ENCODE measurements around the gene TGFB1I1.

TGFB1I1 gene

DNA sequence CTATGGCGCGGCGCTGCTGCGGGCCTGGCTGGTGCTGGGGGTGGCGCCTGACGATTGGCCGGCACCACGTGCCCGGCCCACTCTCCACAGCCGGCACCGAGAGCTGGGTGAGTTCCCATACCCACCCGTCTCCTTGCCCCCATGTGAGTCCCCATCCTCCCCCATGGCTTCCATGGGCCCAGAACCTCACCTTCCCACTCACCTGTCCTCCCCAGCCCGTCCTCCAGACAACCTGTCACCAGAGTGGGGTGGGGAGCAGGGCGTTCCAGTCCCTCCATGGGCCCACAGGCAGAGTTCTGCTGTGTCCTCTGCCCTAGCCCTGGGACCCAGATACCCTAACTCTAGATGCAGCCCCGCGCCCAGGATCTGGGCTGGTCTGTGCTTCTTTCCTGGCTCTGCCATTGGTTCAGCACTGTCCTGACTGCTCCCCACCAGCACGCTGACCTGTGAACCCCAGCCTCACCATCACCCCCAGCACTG, 7.1 kb upstream of the TGFB1I1 start:
- Histone ChIP-seq H2BK12ac (ENCODE audit: low read length in 2 of 2) (no peak overlapping the region), H3K27ac (ENCODE audit: low read length, poor library complexity, severe bottlenecking) (no peak overlapping the region), H3K9ac (ENCODE audit: low read length) (no peak overlapping the region), H2AK5ac (ENCODE audit: low read length, severe bottlenecking) (no peak overlapping the region), H3K4me2 (ENCODE audit: low read length, poor library complexity, severe bottlenecking) (no peak overlapping the region), H3K4me1 (ENCODE audit: control insufficient read depth, insufficient read depth, low read depth, low read length) (peaks cover 7% of the 10 kb centered on the region), H4K8ac (ENCODE audit: low read length) (no peak overlapping the region), H3K36me3 (ENCODE audit: control insufficient read depth in 1 of 2, insufficient read depth in 2 of 2, low read depth in 1 of 2, low read length in 2 of 2) (peaks cover 44 to 58% of the 10 kb centered on the region in 2 experiments), H3K4me3 (ENCODE audit: insufficient read depth in 1 of 2, low read depth in 1 of 2, low read length in 2 of 2) (no peak overlapping the region), H3K18ac (ENCODE audit: low read depth in 1 of 2, low read length in 2 of 2) (no peak overlapping the region), H3K27me3 (ENCODE audit: control insufficient read depth in 1 of 2, insufficient read depth in 1 of 2, low read length in 2 of 2) (no peaks in the 10 kb centered on the region), H2BK15ac (ENCODE audit: low read depth, poor library complexity, severe bottlenecking) (no peak overlapping the region), H3K14ac (ENCODE audit: low read length in 2 of 2) (no peak overlapping the region), H3K9me3 (ENCODE audit: control insufficient read depth, low read length) (no peaks in the 10 kb centered on the region), H3K23ac (ENCODE audit: low read length in 2 of 2) (no peak overlapping the region), H4K91ac (ENCODE audit: low read length) (peak overlapping the region; percentile 41), H3K4ac (ENCODE audit: low read depth in 1 of 2, low read length in 2 of 2) (no peak overlapping the region), H2BK120ac (ENCODE audit: low read depth, low read length) (no peak overlapping the region), H2AFZ (ENCODE audit: low read depth, low read length) (no peak overlapping the region), H2BK5ac (ENCODE audit: low read depth, low read length, poor library complexity, severe bottlenecking) (no peak overlapping the region), H3K79me1 (replicated peaks; ENCODE audit: low read length, poor library complexity, severe bottlenecking) (peaks cover 28% of the 10 kb centered on the region)
- 92% methylated on average over 17 of the region's 17 CpGs for WGBS
- DNase-seq, result no peak

DNA sequence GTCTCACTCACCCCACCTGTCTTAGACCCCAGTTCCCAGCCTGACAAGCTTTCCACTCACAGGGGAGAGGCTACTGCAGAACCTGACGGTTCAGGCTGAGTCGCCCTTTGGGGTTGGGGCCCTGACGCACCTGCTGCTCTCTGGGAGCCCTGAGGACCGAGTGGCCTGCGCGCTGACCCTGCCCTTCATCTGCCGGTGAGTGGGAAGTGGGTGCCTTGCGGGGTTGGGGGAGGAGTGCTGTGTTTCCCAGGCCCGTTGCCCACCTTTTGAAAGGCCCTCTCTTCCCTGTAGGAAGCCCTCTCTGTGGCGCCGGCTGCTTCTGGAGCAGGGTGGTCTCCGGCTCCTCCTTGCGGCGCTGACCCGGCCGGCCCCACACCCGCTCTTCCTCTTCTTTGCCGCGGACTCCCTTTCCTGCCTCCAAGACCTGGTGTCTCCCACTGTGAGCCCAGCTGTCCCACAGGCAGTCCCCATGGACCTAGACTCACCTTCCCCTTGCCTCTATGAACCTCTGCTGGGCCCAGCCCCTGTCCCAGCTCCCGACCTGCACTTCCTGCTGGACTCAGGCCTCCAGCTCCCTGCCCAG, 6.1 kb upstream of the TGFB1I1 start:
- no peak overlapping the region for H4K8ac ChIP-seq (ENCODE audit: low read length)
- H3K36me3 ChIP-seq (ENCODE audit: control insufficient read depth in 1 of 2, insufficient read depth in 2 of 2, low read depth in 1 of 2, low read length in 2 of 2), result peaks cover 44 to 58% of the 10 kb centered on the region in 2 experiments
- H2BK15ac ChIP-seq (ENCODE audit: low read depth, poor library complexity, severe bottlenecking), result no peak overlapping the region
- H3K27ac ChIP-seq (ENCODE audit: low read length, poor library complexity, severe bottlenecking), result no peak overlapping the region
- DNase-seq, result no peak
- peaks cover 5% of the 10 kb centered on the region for H3K4me1 ChIP-seq (ENCODE audit: control insufficient read depth, insufficient read depth, low read depth, low read length)
- no peak overlapping the region for H3K18ac ChIP-seq (ENCODE audit: low read depth in 1 of 2, low read length in 2 of 2)
- no peak overlapping the region for H3K4ac ChIP-seq (ENCODE audit: low read depth in 1 of 2, low read length in 2 of 2)
- no peak overlapping the region for H3K9ac ChIP-seq (ENCODE audit: low read length)
- H3K14ac ChIP-seq (ENCODE audit: low read length in 2 of 2), result no peak overlapping the region
- WGBS, result 96% methylated on average over 20 of the region's 20 CpGs
- H4K91ac ChIP-seq (ENCODE audit: low read length), result no peak overlapping the region
- no peak overlapping the region for H2BK5ac ChIP-seq (ENCODE audit: low read depth, low read length, poor library complexity, severe bottlenecking)
- no peak overlapping the region for H2AFZ ChIP-seq (ENCODE audit: low read depth, low read length)
- no peak overlapping the region for H3K4me3 ChIP-seq (ENCODE audit: insufficient read depth in 1 of 2, low read depth in 1 of 2, low read length in 2 of 2)
- H3K9me3 ChIP-seq (ENCODE audit: control insufficient read depth, low read length), result no peaks in the 10 kb centered on the region
- no peaks in the 10 kb centered on the region for H3K27me3 ChIP-seq (ENCODE audit: control insufficient read depth in 1 of 2, insufficient read depth in 1 of 2, low read length in 2 of 2)
- H3K4me2 ChIP-seq (ENCODE audit: low read length, poor library complexity, severe bottlenecking), result no peak overlapping the region
- peaks cover 28% of the 10 kb centered on the region for H3K79me1 ChIP-seq (replicated peaks; ENCODE audit: low read length, poor library complexity, severe bottlenecking)
- H2BK12ac ChIP-seq (ENCODE audit: low read length in 2 of 2), result no peak overlapping the region
- H2BK120ac ChIP-seq (ENCODE audit: low read depth, low read length), result no peak overlapping the region
- no peak overlapping the region for H3K23ac ChIP-seq (ENCODE audit: low read length in 2 of 2)
- H2AK5ac ChIP-seq (ENCODE audit: low read length, severe bottlenecking), result no peak overlapping the region

DNA sequence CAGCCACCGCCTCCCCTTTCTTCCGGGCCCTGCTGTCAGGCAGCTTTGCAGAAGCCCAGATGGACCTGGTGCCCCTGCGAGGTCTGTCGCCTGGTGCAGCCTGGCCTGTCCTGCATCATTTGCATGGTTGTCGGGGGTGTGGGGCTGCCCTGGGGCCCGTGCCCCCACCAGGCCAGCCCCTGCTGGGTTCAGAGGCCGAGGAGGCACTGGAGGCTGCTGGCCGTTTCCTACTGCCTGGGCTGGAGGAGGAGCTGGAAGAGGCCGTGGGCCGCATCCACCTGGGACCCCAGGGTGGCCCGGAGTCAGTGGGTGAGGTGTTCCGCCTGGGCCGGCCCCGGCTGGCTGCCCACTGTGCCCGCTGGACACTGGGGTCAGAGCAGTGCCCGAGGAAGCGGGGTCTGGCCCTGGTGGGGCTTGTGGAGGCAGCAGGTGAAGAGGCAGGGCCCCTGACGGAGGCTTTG, 5.5 kb upstream of the TGFB1I1 start:
- no peak overlapping the region for H3K27ac ChIP-seq (ENCODE audit: low read length, poor library complexity, severe bottlenecking)
- H3K9ac ChIP-seq (ENCODE audit: low read length), result no peak overlapping the region
- H2BK12ac ChIP-seq (ENCODE audit: low read length in 2 of 2), result no peak overlapping the region
- H2AFZ ChIP-seq (ENCODE audit: low read depth, low read length), result no peak overlapping the region
- no peaks in the 10 kb centered on the region for H3K9me3 ChIP-seq (ENCODE audit: control insufficient read depth, low read length)
- no peak overlapping the region for H2AK5ac ChIP-seq (ENCODE audit: low read length, severe bottlenecking)
- peaks cover 28% of the 10 kb centered on the region for H3K79me1 ChIP-seq (replicated peaks; ENCODE audit: low read length, poor library complexity, severe bottlenecking)
- no peak overlapping the region for H2BK5ac ChIP-seq (ENCODE audit: low read depth, low read length, poor library complexity, severe bottlenecking)
- 92% methylated on average over 18 of the region's 18 CpGs for WGBS
- H2BK15ac ChIP-seq (ENCODE audit: low read depth, poor library complexity, severe bottlenecking), result no peak overlapping the region
- H3K36me3 ChIP-seq (ENCODE audit: control insufficient read depth in 1 of 2, insufficient read depth in 2 of 2, low read depth in 1 of 2, low read length in 2 of 2), result peaks cover 44 to 58% of the 10 kb centered on the region in 2 experiments
- no peak overlapping the region for H3K23ac ChIP-seq (ENCODE audit: low read length in 2 of 2)
- peaks cover 10% of the 10 kb centered on the region for H3K4me1 ChIP-seq (ENCODE audit: control insufficient read depth, insufficient read depth, low read depth, low read length)
- DNase-seq, result no peak
- H3K4me2 ChIP-seq (ENCODE audit: low read length, poor library complexity, severe bottlenecking), result no peak overlapping the region
- H3K4ac ChIP-seq (ENCODE audit: low read depth in 1 of 2, low read length in 2 of 2), result no peak overlapping the region
- no peak overlapping the region for H4K8ac ChIP-seq (ENCODE audit: low read length)
- no peak overlapping the region for H3K4me3 ChIP-seq (ENCODE audit: insufficient read depth in 1 of 2, low read depth in 1 of 2, low read length in 2 of 2)
- no peak overlapping the region for H3K18ac ChIP-seq (ENCODE audit: low read depth in 1 of 2, low read length in 2 of 2)
- no peak overlapping the region for H2BK120ac ChIP-seq (ENCODE audit: low read depth, low read length)
- no peak overlapping the region for H4K91ac ChIP-seq (ENCODE audit: low read length)
- H3K27me3 ChIP-seq (ENCODE audit: control insufficient read depth in 1 of 2, insufficient read depth in 1 of 2, low read length in 2 of 2), result no peaks in the 10 kb centered on the region
- no peak overlapping the region for H3K14ac ChIP-seq (ENCODE audit: low read length in 2 of 2)

- peaks cover 21% of the 10 kb centered on the region for H3K79me1 ChIP-seq (replicated peaks; ENCODE audit: low read length, poor library complexity, severe bottlenecking)
- no peak overlapping the region for H3K23ac ChIP-seq (ENCODE audit: low read length in 2 of 2)
- H3K14ac ChIP-seq (ENCODE audit: low read length in 2 of 2), result no peak overlapping the region
- H4K91ac ChIP-seq (ENCODE audit: low read length), result no peak overlapping the region
- WGBS, result 83% methylated on average over 3 of the region's 5 CpGs
- no peak overlapping the region for H2BK5ac ChIP-seq (ENCODE audit: low read depth, low read length, poor library complexity, severe bottlenecking)
- H4K8ac ChIP-seq (ENCODE audit: low read length), result no peak overlapping the region
- no peak overlapping the region for H3K18ac ChIP-seq (ENCODE audit: low read depth in 1 of 2, low read length in 2 of 2)
- H3K4ac ChIP-seq (ENCODE audit: low read depth in 1 of 2, low read length in 2 of 2), result no peak overlapping the region
- H3K27me3 ChIP-seq (ENCODE audit: control insufficient read depth in 1 of 2, insufficient read depth in 1 of 2, low read length in 2 of 2), result no peaks in the 10 kb centered on the region
- no peak overlapping the region for H3K4me3 ChIP-seq (ENCODE audit: insufficient read depth in 1 of 2, low read depth in 1 of 2, low read length in 2 of 2)
- no peaks in the 10 kb centered on the region for H3K9me3 ChIP-seq (ENCODE audit: control insufficient read depth, low read length)
- DNase-seq, result no peak
- H3K4me2 ChIP-seq (ENCODE audit: low read length, poor library complexity, severe bottlenecking), result no peak overlapping the region
- H2BK120ac ChIP-seq (ENCODE audit: low read depth, low read length), result no peak overlapping the region
- peaks cover 9% of the 10 kb centered on the region for H3K4me1 ChIP-seq (ENCODE audit: control insufficient read depth, insufficient read depth, low read depth, low read length)
- no peak overlapping the region for H2AFZ ChIP-seq (ENCODE audit: low read depth, low read length)
- H2BK12ac ChIP-seq (ENCODE audit: low read length in 2 of 2), result no peak overlapping the region
- H2BK15ac ChIP-seq (ENCODE audit: low read depth, poor library complexity, severe bottlenecking), result no peak overlapping the region
- no peak overlapping the region for H3K27ac ChIP-seq (ENCODE audit: low read length, poor library complexity, severe bottlenecking)
- H3K36me3 ChIP-seq (ENCODE audit: control insufficient read depth in 1 of 2, insufficient read depth in 2 of 2, low read depth in 1 of 2, low read length in 2 of 2), result peaks cover 38 to 50% of the 10 kb centered on the region in 2 experiments
- no peak overlapping the region for H2AK5ac ChIP-seq (ENCODE audit: low read length, severe bottlenecking)
- H3K9ac ChIP-seq (ENCODE audit: low read length), result no peak overlapping the region
Observed at GRCh38 chr16:31467151-31467773, 4.7 kb upstream of the TGFB1I1 start.
